Keratinocyte (primary cell): ENCODE measurements around the gene MAGI3. TPM values are rescaled to one million over a fixed set of nuclear protein-coding genes. Genes with fewer than 3 reads are reported as not detected.
"Not testable (repeated sequence)": the region's sequence is repeated elsewhere in the genome, so short reads cannot be mapped to it uniquely, and the experiment has no call there.

Experiments
- DNase-seq: peaks from one replicate; pipeline ENCODE4 v3.0.0-alpha.2; 2011; ENCODE audit warnings: low read depth, missing footprints, low spot score
- FAIRE-seq: peaks from 2 replicates; lab custom pipeline; 2011; peaks lifted over from hg19 to GRCh38; lab: Jason Lieb, UNC
- H2AFZ ChIP-seq: 2 replicates; pipeline ENCODE4 v1.6.0; 2012; ENCODE audit warnings: low read length, control low read depth, inconsistent platforms; ENCODE audit not compliant: control insufficient read depth
- H3K27ac ChIP-seq: 2 replicates; pipeline ENCODE4 v1.5.1; 2011; ENCODE audit warnings: low read length; ENCODE audit not compliant: control insufficient read depth, insufficient read depth
- H3K27me3 ChIP-seq: 3 replicates; pipeline ENCODE4 v1.6.0; 2011; ENCODE audit warnings: low read length; ENCODE audit not compliant: control insufficient read depth, insufficient read depth; ENCODE audit errors: extremely low read depth
- H3K36me3 ChIP-seq, 2 experiments: 2 replicates in 1 of 2; 3 replicates in 1 of 2; pipeline ENCODE4 v1.5.1; 2011; ENCODE audit warnings: low read length in 2 of 2, mild to moderate bottlenecking in 1 of 2; ENCODE audit not compliant: control insufficient read depth in 2 of 2, insufficient read depth in 2 of 2; ENCODE audit errors: extremely low read depth in 1 of 2
- H3K4me1 ChIP-seq: 3 replicates; pipeline ENCODE4 v1.5.1; 2011; ENCODE audit warnings: low read length; ENCODE audit not compliant: control insufficient read depth, insufficient read depth; ENCODE audit errors: extremely low read depth
- H3K4me2 ChIP-seq: 3 replicates; pipeline ENCODE4 v1.6.0; 2011; ENCODE audit warnings: low read depth, low read length; ENCODE audit not compliant: control insufficient read depth, insufficient read depth; ENCODE audit errors: extremely low read depth
- H3K4me3 ChIP-seq, 3 experiments: fragments of 200-600 bp in 1 of 3; sonication (generic) in 1 of 3; 2 replicates in 2 of 3; 3 replicates in 1 of 3; pipeline ENCODE4 v1.5.1; 2011 to 2016; ENCODE audit warnings: low read length in 3 of 3, mild to moderate bottlenecking in 3 of 3, control low read depth in 2 of 3, inconsistent platforms in 1 of 3, low read depth in 1 of 3, mixed read lengths in 1 of 3, mixed run types in 1 of 3, moderate library complexity in 1 of 3; ENCODE audit not compliant: control insufficient read depth in 2 of 3, insufficient read depth in 2 of 3; ENCODE audit errors: extremely low read depth in 1 of 3
- H3K79me2 ChIP-seq: 2 replicates; pipeline ENCODE4 v1.6.0; 2012; ENCODE audit warnings: low read length; ENCODE audit not compliant: control insufficient read depth, insufficient read depth
- H3K9ac ChIP-seq: 3 replicates; pipeline ENCODE4 v1.6.0; 2011; ENCODE audit warnings: low read length; ENCODE audit not compliant: control insufficient read depth, insufficient read depth; ENCODE audit errors: extremely low read depth
- H3K9me1 ChIP-seq: 3 replicates; pipeline ENCODE4 v1.6.0; 2011; ENCODE audit warnings: low read length; ENCODE audit not compliant: control insufficient read depth, insufficient read depth; ENCODE audit errors: extremely low read depth
- H3K9me3 ChIP-seq: 2 replicates; pipeline ENCODE4 v1.5.1; 2012; ENCODE audit warnings: low read depth, low read length; ENCODE audit not compliant: control insufficient read depth
- H4K20me1 ChIP-seq: 3 replicates; pipeline ENCODE4 v1.6.0; 2011; ENCODE audit warnings: low read length; ENCODE audit not compliant: control insufficient read depth, insufficient read depth; ENCODE audit errors: extremely low read depth
- CTCF ChIP-seq, 3 experiments: IDR thresholded peaks in 1 of 3; conservative IDR thresholded peaks in 1 of 3; optimal IDR thresholded peaks in 1 of 3; 2 replicates in 2 of 3; 3 replicates in 1 of 3; pipeline versions ENCODE3 to v1.5.1; 2011; ENCODE audit warnings: low read length in 3 of 3, mild to moderate bottlenecking in 3 of 3, moderate library complexity in 2 of 3, control low read depth in 1 of 3, inconsistent platforms in 1 of 3; ENCODE audit not compliant: insufficient read depth in 2 of 3; ENCODE audit errors: extremely low read depth in 1 of 3
- EZH2 ChIP-seq: IDR thresholded peaks from one replicate; pipeline ENCODE4 v1.6.1; 2012; ENCODE audit warnings: inconsistent platforms, mild to moderate bottlenecking, low read length, moderate library complexity
- dilution Hi-C: fragments of 300-500 bp; cut with MboI; formaldehyde crosslinking; loops from one replicate; pipeline ENCODE4 v1.7.0; 2020; ENCODE audit warnings: low sequenced_read_pairs; ENCODE audit not compliant: extremely low pct_ligation_motif_present
- polyA plus RNA-seq, 5 experiments: library from polyadenylated mRNA; depleted of rRNA in 3 of 5; stranded (reverse) in 3 of 5; stranded (forward) in 1 of 5; unstranded in 1 of 5; fragments of >200 nt; gene quantifications; 1 replicate in 1 of 5; 2 replicates in 3 of 5; 3 replicates in 1 of 5; pipeline versions ENCODE4 v1.2.1 to v1.2.3, GENCODE V29; 2011 to 2012; ENCODE audit warnings: missing spikeins in 2 of 5, low read depth in 1 of 5, low replicate concordance in 1 of 5

Gene MAGI3
- polyA plus RNA-seq, 1 donor (not counting 4 experiments of a cell fraction or from before 2014, with no cell fraction given): 3.2 TPM

DNA sequence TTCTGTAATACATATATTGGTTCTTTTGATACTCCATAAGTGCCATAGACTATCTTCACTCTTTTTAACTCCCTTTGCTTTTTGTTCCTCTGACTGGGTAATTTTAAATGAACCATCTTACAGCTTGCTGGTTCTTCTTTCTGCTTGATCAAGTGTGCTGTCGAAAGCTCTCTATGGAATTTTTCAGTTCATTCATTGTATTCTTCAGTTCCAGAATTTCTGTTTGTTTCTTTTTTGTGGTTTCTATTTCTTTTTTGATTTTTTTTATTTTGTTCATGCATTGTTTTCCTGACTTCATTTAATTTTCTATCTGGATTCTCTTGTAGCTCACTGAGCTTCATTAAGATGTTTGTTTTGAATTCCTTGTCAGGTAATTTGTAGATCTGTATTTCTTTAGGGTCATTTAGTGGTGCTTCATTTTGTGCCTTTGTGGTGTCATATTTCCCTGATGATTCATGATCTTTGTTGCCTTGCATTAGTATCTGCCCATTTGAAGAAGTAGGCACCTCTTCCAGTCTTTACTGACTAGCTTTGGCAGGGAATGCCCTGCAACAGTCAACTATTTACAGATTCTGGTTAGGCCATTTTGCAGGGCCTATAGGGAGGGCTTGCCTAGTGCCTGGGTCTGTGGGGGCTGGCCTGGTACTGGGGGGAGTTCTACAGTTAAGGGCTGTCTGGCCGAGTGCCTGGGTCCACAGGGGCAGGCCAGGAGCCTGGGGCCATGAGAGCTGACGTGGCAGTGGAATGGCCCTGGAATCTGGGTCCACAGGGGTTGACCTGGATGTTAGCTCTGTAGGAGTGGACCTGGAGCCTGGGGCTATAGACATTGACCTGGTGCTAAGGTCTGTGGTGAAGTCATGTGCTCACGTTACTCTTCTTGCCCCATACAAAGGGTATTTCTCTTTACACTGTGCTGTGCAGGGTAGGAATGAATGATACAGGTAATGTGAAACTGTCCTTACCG, 89.7 kb downstream of the MAGI3 start:
- Histone ChIP-seq H4K20me1 (no peaks in the 10 kb centered on the region), H3K36me3 (no peaks in the 10 kb centered on the region), H3K79me2 (peaks cover 2% of the 10 kb centered on the region), H3K27me3 (no peaks in the 10 kb centered on the region), H2AFZ (no peak overlapping the region), H3K9me1 (no peaks in the 10 kb centered on the region), H3K4me3 (no peak overlapping the region), H3K27ac (no peak overlapping the region), H3K4me2 (no peak overlapping the region), H3K9me3 (peaks cover 7% of the 10 kb centered on the region), H3K9ac (no peak overlapping the region), H3K4me1 (no peaks in the 10 kb centered on the region)
- TF ChIP-seq EZH2 (no peak), CTCF (optimal IDR thresholded peaks at IDR 0.05 in 1 of 3, IDR thresholded peaks at IDR 0.05 in 1 of 3, conservative IDR thresholded peaks at IDR 0.05 in 1 of 3; ENCODE audit: extremely low read depth in 1 of 3, insufficient read depth in 2 of 3, low read length in 3 of 3) (no peak)
- dilution Hi-C loops: no loop called here
- FAIRE-seq: no peak
- no peak for DNase-seq

DNA sequence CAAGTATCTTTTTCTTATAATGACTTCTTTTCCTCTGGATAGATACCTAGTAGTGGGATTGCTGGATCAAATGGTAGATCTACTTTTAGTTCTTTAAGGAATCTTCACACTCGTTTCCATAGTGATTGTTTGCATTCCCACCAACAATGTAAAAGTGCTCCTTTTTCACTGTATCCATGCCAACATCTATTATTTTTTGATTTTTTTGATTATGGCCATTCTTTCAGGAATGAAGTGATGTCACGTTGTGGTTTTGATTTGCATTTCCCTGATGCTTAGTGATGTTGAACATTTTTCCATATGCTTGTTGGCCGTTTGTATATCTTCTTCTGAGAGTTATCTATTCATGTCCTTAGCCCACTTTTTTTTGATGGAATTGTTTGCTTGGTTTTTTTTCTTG, 94.8 kb downstream of the MAGI3 start:
- FAIRE-seq, H2AFZ ChIP-seq, H3K4me3 ChIP-seq, dilution Hi-C loops, H3K36me3 ChIP-seq, H3K4me1 ChIP-seq, H3K9me1 ChIP-seq, H3K27me3 ChIP-seq, DNase-seq, H3K9ac ChIP-seq, H3K27ac ChIP-seq, H3K4me2 ChIP-seq, H3K9me3 ChIP-seq, H4K20me1 ChIP-seq, H3K79me2 ChIP-seq: not testable (repeated sequence)
